MM.1S (cell line): ENCODE results near the gene ATP9A.

Experiments
- EZH2 ChIP-seq: fragments of 300-600 bp; sonication (generic); optimal IDR thresholded peaks from 2 replicates; pipeline ENCODE3; 2017; ENCODE audit warnings: low read depth, mild to moderate bottlenecking, antibody characterized with exemption, low read length, mixed read lengths
- TF ChIP-seq, protein P1 (sequence below): fragments of 300-600 bp; sonication (generic); IDR thresholded peaks from 2 replicates; pipeline ENCODE4 v1.5.1; 2016; ENCODE audit warnings: antibody characterized with exemption, low read length, mixed read lengths

DNA sequence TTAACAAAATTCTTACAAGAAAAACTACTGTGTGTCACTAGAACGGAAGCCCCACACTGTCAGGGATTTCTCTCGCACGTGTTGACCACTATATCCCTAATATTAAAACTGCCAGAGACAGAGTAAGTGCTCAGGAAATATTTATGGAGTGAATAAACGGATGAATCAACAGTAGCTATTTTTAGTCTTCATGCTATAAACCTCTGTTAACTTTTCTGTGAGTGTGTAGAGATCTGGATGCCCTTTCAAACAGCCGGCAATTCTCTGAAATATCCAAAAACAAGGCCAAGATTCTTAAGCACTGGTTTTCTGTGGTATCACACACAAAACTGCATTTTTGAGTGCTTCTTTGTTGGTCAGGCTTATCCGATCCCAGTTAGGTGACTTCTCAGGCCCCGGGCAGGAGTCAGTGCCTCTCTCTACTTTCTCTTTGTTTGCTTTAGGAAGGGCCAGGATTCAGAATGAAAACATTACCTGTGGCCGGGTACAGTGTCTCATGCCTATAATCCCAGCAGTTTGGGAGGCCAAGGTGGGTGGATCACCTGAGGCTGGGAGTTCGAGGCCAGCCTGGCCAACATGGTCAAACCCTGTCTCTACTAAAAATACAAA lies 15.7 kb downstream of the ATP9A start:
- TF ChIP-seq, protein P1, sequence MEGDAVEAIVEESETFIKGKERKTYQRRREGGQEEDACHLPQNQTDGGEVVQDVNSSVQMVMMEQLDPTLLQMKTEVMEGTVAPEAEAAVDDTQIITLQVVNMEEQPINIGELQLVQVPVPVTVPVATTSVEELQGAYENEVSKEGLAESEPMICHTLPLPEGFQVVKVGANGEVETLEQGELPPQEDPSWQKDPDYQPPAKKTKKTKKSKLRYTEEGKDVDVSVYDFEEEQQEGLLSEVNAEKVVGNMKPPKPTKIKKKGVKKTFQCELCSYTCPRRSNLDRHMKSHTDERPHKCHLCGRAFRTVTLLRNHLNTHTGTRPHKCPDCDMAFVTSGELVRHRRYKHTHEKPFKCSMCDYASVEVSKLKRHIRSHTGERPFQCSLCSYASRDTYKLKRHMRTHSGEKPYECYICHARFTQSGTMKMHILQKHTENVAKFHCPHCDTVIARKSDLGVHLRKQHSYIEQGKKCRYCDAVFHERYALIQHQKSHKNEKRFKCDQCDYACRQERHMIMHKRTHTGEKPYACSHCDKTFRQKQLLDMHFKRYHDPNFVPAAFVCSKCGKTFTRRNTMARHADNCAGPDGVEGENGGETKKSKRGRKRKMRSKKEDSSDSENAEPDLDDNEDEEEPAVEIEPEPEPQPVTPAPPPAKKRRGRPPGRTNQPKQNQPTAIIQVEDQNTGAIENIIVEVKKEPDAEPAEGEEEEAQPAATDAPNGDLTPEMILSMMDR, result no peak
- TF ChIP-seq EZH2, result no peak
